ENCODE data around the gene JHY.
A peak's percentile ranks its signal among the peaks of the same experiment; 100 is the strongest.

The JHY gene

DNA sequence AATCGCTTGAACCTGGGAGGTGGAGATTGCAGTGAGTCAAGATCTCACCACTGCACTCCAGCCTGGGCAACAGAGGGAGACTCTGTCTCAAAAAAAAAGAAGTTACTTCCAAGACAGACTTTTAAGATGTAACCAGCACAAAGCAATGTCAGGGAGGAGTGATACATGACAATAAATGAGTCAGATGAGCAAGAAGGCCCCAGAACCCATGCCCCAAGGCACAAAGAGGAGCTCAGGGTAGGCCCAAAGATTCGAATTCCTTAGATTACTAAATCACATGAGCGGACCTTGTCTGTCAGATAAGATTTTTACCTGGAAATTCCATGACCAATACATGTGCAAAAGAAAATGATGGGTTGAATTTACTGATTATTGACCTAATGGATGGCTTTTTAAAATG lies 10.5 kb upstream of the JHY start:
- DNase-seq (ENCODE audit: low spot score), result no peak

DNA sequence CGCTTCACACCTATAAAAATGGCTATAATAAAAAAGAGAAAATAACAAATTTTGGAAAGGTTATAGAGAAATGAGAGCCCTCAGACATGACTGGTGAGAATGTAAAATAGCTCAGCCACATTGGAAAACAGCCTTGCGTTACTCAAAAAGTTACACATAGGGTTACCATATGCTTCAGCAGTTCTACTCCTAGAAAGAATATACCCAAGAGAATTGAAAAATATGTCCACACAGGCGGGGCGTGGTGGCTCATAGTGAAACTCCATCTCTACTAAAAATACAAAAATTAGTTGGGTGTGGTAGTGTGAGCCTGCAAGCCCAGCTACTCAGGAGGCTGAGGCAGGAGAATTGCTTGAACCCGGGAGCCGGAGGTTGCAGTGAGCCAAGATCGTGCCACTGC lies 7.6 kb upstream of the JHY start:
- DNase-seq (ENCODE audit: low spot score), result no peak

DNA sequence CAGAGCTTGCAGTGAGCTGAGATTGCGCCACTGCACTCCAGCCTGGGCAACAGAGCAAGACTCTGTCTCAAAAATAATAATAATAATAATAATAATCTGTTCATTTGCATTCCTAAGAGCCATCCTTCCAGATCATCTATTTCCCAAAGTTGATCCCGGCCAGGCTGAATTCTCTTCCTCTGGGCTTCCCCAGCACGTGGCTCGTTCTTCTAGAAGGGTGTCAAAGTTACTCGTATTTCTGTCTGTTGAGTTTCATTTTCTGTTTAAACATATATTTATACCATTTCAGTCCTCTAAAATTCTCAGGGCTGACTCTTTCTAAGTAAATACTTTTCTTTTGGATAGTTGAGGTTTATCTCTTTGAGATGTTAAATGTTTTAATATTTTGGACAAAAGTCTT lies 4.8 kb upstream of the JHY start:
- no peak for DNase-seq (ENCODE audit: low spot score)

DNA sequence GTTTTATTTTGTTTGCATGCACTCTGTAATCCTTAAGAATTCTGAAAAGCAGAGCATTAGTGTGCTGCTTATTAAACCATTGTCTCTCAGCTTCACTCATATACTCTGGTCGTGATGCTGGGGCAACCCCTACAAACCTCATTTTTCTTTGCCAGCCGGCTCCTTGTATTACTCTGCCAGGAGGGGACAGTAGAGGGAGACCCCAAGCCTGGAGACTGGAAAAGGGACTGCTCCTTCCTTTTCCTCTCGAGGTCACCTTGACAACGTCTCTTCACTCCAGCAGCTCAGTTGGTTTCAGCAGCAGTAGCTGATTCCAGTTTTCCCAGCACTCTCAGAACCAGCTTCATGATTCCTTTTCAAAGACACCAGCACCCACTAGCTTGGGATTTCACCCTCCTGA lies 2.8 kb upstream of the JHY start:
- DNase-seq (ENCODE audit: low spot score), result no peak

DNA sequence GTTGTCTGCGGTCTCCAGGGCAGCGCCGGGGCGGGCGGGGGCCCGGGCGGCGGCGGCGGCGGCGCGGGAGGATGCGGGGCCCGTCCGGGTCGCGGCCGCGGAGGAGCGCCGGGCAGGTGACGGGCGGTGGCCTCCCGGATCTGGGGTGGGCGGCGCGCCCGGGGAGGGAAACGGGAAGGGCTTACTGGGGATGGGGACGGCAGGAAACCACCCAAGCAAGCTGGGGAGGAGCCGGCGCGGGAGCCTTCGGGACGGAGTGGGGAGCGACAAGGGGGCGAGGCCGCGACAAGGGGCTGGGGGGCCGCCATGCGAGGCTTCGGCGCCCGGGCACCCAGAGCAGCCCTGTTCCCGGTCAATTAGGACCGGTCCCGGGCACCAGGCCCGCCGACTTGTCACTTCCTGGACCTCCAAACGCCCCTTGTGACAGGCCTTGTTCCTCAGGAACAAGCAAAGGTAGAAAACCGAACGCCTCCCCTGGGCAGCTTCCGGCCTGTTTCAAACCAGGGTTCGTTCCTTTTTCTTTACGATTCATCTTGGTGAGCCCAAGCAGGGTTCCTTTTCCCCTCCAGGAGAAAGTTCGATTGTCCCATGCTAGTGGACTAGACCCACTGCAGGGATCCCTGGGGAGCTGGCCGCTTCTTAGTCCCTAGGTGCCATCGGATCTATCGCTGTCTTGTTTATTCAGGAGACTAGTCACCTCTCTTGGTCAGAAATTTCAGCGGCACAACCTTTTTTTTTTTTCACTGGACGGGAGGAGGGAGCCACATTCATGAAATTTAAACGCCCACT lies 492 bp downstream of the JHY start:
- no peak for DNase-seq (ENCODE audit: low spot score)

DNA sequence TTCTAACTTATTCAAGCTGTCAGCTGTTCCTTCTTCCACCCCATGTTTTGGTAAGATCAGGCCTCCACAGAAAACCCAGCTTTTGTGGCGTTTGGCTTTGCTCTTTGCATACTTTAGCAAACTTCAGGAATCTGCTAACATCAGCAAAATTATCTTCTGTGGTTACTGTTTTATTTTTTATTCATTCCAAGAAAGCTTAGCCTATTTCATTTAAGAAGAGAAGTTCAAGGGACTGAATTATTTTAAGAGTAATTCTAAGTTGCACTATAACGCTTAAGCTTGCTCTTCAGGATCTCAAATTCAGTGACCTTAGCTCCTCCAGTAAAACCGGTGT lies 1.1 kb downstream of the JHY start:
- no peak for DNase-seq (ENCODE audit: low spot score)

DNA sequence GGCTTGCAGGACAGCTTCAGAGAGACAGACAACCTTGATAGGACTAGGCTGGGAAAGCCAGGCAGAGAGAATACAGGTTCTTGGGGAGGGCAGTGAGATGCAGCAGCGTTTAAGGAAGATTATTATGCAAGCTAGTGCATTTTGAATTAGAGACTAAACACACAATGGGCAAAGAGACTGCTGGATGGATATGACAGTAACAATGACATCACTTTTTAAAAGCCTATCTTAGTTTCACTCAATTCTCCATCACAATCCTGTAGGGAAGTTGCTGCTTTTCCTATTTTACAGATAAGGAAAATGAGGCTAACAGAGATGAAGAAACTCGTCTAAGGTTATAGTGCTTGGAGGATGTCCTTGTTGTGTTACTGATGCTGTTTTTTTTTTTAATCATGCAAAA lies 5.6 kb downstream of the JHY start:
- DNase-seq (ENCODE audit: low spot score), result no peak

DNA sequence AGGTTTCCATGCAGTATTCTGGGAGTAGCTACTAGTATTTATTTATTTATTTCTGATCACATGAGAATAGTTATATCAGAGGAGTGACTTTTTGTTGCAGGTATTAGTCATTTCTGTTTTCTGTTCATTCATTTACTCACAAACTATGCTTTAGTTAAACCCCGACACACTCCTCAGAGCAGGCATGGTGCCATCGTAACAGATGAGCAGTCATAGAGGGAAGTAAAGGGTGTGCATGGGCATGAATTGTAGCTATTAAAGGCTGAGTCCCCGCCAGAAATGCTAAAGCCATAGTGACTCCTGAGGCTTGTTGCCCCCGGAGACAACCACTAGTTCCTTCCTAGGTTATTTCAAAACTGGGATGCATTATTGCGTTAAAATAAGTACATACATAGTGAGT lies 10.6 kb downstream of the JHY start:
- no peak for DNase-seq (ENCODE audit: low spot score)

DNA sequence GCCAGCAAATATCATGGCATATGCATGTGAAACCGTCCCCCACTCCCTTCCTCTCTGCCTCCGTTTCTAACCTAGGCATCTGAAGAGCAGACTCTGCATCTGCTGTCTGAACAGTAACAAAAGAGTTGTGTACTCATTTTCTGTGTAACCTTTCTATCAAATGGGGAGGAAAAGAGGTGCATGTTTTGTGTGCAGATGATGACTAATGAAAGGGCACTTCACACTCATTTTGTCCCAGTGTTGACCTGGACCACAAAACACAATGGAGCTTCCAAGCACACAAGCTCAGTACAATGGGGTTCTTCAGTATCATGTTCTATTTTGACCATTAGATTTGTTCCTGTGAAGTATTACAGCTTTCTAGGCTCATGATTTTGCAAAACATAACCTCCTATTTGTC lies 13.0 kb downstream of the JHY start:
- DNase-seq (ENCODE audit: low spot score), result no peak

DNA sequence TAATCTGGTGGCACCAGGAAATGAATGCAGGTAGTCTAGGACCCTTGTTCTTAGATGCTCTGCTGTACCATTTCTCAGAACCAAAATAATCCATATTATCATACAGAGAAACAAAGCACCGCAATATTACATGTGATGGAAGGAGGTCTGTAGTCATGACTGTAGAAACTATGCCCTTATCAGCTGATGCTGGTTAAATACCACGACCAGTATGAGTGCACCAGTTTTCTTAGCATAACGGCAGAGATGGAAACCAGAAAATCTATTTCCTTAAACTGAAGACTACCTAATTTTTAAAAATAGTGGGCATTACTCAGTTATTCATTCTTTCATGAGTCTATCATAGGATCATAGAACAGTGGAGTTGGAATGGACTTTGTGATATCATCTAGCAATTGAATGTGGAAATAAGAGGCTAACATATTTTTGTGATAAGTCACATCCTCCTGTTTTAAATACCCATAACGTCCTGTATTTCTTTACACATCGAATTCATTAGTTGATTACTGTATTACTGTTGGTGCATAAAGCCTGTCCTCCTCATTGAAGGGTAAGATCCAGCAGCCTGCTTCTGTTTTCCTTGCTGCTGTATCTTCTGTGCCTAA lies 15.1 kb downstream of the JHY start:
- DNase-seq (ENCODE audit: low spot score), result no peak

DNA sequence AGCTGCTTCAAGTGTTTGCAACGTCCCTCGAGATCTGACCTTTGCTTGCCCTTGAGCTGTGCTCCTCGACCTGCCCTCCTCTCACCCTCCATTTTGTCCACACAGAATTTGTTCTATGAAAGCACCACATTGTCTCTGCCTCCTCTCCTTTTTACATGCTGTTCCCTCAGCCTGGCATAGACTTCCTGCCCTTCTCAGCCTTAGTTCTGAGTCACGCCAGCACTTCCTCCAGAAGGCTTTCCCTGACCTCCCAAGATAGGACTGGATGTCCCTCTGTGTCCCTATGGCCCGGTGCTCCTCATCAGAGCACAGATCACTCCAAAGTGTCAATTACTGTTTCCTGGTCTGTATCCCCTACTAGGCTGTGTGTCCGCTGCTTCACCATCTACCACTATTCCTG lies 16.2 kb downstream of the JHY start:
- no peak for DNase-seq (ENCODE audit: low spot score)

DNA sequence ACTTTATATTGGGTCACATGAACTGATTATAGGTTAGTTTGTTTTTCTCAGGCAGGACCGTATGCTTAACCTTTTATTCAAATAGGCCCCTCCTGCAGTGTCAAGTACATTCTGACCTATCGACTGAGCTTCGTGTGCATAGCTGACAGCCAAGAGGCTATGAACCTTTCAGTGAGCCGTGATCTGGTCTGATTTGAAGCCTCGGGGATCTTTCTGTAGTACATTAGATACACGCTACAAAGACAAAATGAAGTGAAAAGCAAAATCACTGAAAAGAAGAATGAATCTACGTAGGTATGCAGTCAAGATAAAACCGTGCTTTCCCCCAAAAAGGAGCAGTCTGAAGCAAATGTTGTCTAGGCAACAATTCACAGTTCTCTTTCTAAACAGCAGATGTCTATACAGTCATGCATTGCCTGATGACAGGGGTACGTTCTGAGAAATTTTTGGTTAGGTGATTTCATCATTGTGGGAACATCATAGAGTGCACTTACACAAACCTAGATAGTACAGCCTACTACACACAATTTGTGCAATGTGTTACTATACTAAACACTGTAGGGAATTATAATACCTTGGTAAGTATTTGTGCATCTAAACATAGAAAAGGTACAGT lies 18.1 kb downstream of the JHY start:
- DNase-seq (ENCODE audit: low spot score), result no peak

DNA sequence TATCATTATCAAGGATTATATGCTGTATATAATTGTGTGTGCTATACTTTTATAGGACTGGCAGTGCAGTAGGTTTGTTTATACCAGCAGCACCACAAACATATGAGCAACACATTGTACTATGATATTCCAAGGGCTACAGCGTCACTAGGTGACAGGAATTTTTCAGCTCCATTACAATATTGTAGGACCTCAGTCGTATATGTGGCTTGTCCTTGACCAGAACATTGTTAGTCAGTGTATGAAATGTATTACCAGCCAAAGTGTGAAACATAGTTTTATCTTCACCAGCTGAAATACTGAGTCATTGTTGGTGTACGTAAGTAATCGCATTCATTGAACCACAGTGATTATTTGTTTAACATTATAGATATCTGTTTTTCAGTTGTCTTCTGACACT lies 20.4 kb downstream of the JHY start:
- no peak for DNase-seq (ENCODE audit: low spot score)

DNA sequence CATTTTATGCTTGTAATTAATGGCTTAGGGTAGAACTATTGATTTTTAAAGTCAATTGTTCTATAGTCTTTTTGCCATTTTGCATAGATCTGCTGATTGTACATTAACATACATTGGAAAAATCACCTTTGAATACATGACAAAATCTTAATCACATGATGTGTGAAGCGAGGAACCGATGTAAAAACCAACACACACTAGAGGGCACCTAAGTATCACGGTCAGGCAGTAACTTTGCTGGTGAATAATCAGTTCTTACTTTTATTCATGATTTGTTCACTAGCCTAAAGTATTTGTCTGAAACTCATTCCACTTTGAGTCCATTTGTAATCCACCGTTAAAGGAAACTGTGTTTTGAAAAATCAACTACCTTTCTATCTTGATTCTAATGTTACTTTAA lies 28.2 kb downstream of the JHY start:
- DNase-seq (ENCODE audit: low spot score), result peak; percentile 46

DNA sequence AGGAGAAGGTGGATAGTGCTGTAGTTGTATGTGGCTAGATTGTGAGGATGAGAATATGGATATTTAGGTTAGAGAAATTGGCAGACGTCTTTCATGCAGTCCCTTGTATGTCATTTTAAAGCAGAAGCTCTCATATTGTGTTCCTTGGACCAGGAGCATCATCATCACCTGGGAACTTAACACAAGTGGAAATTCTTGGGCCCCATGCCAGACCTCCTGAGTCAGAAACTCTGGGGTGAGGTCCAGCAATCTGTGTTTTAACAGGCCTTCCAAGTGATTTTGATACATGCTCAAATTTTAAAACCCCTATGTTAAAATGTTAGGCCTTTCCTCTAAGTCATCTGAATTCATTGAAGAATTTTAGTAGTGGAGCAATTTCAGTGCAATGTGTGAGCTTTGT lies 34.8 kb downstream of the JHY start:
- DNase-seq (ENCODE audit: low spot score), result no peak

DNA sequence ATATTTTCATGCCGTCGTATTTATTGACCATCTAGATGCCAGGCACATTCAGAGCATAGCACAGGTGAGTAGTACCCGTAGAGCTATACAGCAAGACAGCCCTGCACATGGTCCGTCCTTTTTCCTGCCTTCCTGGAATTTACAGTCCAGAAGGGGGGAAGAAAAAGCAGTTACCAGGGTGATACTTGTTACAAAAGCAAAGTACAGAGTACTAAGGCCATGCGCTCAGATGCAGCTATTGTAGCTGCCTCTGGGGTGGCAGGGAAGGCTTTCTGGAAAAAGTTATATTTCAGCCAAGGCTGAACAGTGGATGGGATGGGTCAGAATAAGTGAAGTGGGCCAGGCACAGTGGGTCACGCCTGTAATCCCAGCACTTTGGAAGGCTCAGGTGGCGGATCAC lies 36.2 kb downstream of the JHY start:
- no peak for DNase-seq (ENCODE audit: low spot score)

DNA sequence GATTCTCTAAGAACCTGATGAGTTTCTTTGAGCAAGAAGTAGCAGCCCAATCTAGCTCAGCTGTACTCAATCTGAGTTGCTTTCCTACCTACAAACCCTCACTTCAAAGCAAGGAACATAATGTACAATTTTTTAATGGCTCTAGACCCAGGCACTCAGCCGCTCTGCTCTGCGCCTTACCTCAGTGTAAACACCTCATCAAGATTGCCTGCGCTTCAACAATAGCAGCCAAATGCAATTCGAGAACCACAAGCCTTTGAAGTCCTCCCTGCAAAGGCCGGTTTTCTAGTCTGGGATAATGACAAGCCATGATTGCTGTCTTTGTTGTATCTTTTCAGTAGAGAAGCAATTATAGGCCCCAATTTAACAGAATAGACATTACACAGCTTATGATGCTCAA lies 38.0 kb downstream of the JHY start:
- DNase-seq (ENCODE audit: low spot score), result no peak

DNA sequence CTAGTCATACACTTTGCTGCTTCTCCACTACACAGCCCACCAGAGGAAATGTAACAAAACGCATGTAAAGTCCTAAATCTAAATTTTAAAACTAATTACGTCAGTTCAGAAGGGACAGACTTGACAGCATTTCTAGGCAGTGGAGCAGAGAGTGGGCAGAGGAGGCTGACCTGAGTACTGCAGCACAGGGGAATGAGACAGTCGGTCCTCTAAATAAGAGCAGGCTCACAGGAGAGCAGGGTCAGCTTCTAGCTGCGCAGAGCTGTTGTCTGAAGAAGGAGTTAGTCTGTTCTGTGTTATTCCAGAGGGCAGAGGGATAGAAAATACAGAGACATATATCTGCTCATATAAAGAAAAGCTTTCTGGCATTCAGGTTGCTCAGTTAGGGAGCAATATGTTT lies 40.3 kb downstream of the JHY start:
- DNase-seq (ENCODE audit: low spot score), result no peak

DNA sequence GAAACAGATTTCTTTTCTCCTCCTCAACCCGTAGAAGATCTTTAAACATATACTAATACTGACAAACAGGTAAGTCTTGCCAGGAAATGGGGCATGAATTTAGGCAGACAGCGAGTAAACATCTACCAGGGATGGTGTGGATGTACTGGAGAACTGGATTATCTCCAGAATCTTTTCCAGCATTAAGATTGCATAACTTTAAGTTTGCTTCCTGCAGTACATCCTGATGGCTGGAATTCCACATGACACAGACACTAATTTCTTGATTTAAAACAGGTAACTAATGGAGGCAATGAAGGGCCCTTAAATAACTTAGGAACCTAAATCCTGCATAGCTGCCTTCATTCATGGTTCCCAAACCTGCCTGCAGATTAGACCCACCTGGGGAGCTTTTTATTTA lies 40.7 kb downstream of the JHY start:
- DNase-seq (ENCODE audit: low spot score), result no peak

DNA sequence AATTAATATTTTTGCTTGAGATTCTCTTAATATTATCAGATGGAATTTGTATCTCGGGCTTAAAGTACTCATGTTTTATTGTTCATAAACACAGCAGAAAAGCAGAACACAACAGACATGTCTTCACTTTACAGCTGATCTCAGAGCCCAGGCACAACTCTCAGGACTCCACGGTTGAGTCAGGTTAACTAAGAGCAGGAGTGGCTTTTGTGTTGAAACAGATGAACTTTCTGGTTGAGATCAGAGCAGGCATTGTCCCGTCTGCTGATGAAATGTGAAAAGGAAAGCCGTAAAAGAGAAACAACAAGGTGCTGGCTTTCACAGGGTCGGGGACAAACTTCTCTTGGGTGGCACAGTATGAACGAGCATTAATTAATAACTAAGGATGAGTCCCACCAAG lies 49.0 kb downstream of the JHY start:
- DNase-seq (ENCODE audit: low spot score), result no peak

DNA sequence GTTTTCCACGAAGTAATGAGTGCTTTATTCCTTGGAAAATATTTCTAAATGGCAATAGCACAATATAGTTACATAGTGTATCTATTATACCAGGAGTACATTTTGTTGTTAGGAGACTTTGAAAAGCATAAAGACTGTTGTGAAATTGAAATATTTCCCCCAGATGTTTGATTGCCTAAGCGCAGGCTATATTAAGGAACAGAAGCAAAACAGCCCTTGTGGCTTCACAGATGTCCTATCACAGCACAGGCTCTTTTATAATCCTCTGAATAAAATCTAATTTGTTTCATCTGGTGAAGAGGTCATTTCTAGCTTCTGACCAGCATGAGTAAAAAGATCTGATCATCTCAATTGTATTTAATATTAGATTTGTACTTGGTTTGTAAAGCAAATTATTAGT lies 50.9 kb downstream of the JHY start:
- DNase-seq (ENCODE audit: low spot score), result peak; percentile 37

DNA sequence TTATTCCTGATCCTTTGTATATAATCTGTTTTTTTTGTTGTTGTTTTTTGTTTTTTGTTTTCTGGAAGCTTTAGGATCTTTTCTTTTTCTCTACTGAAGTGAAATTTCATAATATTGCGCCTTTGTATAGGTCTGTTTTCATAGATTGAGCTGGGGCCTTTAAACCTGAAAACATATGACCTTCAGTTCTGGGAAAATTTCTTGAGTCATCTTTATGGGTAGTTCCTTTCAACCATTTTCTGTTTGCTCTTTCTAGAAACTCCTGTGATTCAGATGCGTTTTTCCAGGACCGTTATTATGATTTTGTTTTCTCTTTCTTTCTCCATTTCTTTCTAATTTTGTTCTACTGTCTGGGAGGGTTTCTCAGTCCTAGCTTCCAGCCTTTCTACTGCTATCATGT lies 55.4 kb downstream of the JHY start:
- DNase-seq (ENCODE audit: low spot score), result no peak

DNA sequence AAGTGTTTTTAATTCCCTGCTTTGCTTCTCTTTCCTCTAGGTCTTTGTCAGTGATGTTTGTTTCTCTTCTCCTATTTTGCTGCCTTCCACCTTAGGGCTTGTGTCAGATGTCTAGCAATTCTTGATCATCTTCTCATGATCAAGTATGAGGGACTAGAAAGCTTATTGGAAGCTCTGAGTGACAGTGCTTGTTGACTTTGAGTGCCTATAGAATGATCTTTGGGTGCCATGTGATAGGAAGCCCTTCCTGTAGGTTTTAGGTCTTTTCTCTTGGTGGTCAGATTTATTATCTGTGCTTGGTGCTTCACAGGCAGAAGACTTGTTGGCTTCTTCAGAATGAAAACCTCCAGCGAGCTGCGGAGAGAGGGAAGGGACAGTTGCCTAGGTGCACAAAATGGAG lies 56.0 kb downstream of the JHY start:
- no peak for DNase-seq (ENCODE audit: low spot score)

DNA sequence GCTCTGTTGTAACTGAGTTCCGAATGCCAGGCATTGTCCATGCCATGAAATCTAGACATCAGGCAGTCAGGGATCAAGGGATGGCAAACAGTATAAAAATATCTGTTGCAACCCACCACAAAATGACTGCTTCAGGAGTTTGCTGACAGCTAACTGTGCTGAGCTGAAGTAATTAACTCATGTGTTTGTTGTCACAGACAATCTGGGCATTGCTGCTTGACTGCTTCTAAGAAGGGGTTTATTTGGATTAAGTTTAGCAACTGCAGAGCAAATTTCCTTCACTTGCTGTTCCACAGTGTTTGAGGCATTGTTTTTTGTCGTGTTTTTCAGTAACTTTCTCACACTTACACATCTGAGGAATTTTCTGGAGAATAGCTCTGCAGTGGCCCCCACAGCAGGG lies 68.7 kb downstream of the JHY start:
- no peak for DNase-seq (ENCODE audit: low spot score)

Data from NAMALWA (cell line).